CD4-positive, alpha-beta T cell (primary cell): ENCODE data around the gene C10orf71. TPM values are rescaled to one million over a fixed set of nuclear protein-coding genes. Genes with fewer than 3 reads are reported as not detected.

ENCODE experiments used
- ATAC-seq: fragments of 200-7000 bp; cut with Tn5 transposase; one replicate; pipeline ENCODE4 v1.10.0; 2022; ENCODE audit warnings: mild to moderate bottlenecking; ENCODE audit not compliant: poor library complexity
- CTCF ChIA-PET: fragments of 350-600 bp; sonication (Branson Sonifier 250); formaldehyde crosslinking; loops from one replicate; lab custom pipeline; 2021; ENCODE audit warnings: antibody characterized with exemption, inconsistent platforms; lab: Charles Lee
- POLR2A ChIA-PET: fragments of 350-600 bp; sonication (Branson Sonifier 250); formaldehyde crosslinking; loops from one replicate; lab custom pipeline; 2021; ENCODE audit warnings: antibody characterized with exemption, inconsistent platforms; lab: Charles Lee
- DNase-seq, 14 experiments: peaks; one replicate each; pipeline ENCODE4 v3.0.0-alpha.2; 2013 to 2020; ENCODE audit warnings: mixed read lengths in 2 of 14
- H3K27ac ChIP-seq, 2 donors: one replicate each; pipeline versions ENCODE4 v1.5.1 to v1.7.0; 2013; ENCODE audit warnings: low read length in 2 of 2, low read depth in 1 of 2, mild to moderate bottlenecking in 1 of 2
- H3K27me3 ChIP-seq, 2 experiments: 1 replicate in 1 of 2; 2 replicates in 1 of 2; pipeline versions ENCODE4 v1.6.1 to v1.7.0; 2013; ENCODE audit warnings: low read length in 2 of 2, control low read depth in 1 of 2, mild to moderate bottlenecking in 1 of 2, moderate library complexity in 1 of 2; ENCODE audit not compliant: insufficient read depth in 2 of 2, control insufficient read depth in 1 of 2
- H3K36me3 ChIP-seq: one replicate; pipeline ENCODE4 v1.6.1; 2013; ENCODE audit warnings: low read length, control low read depth; ENCODE audit not compliant: insufficient read depth
- H3K4me1 ChIP-seq: one replicate; pipeline ENCODE4 v1.6.1; 2013; ENCODE audit warnings: low read length, control low read depth; ENCODE audit not compliant: insufficient read depth
- H3K4me3 ChIP-seq: one replicate; pipeline ENCODE4 v1.5.1; 2013; ENCODE audit warnings: mild to moderate bottlenecking, low read length, moderate library complexity
- H3K9me3 ChIP-seq, 2 experiments: 1 replicate in 1 of 2; 2 replicates in 1 of 2; pipeline versions ENCODE4 v1.6.1 to v1.7.0; 2013; ENCODE audit warnings: low read length in 2 of 2, mild to moderate bottlenecking in 2 of 2, control low read depth in 1 of 2, moderate library complexity in 1 of 2; ENCODE audit not compliant: control insufficient read depth in 1 of 2, insufficient read depth in 1 of 2
- H3K27ac Mint-ChIP-seq: one replicate; pipeline ENCODE4 v1.8.0; 2020; ENCODE audit warnings: mixed read lengths
- H3K27me3 Mint-ChIP-seq: one replicate; pipeline ENCODE4 v1.8.0; 2021; ENCODE audit warnings: mixed read lengths
- H3K36me3 Mint-ChIP-seq: one replicate; pipeline ENCODE4 v1.8.0; 2021; ENCODE audit warnings: low read depth, mixed read lengths
- H3K4me1 Mint-ChIP-seq: one replicate; pipeline ENCODE4 v1.8.0; 2021; ENCODE audit warnings: low read depth, mixed read lengths
- H3K4me3 Mint-ChIP-seq: one replicate; pipeline ENCODE4 v1.8.0; 2020; ENCODE audit warnings: mild to moderate bottlenecking, mixed read lengths
- H3K9me3 Mint-ChIP-seq: one replicate; pipeline ENCODE4 v1.8.0; 2020; ENCODE audit warnings: mixed read lengths
- intact Hi-C, 2 experiments: fragments of 100-400 bp; cut with DNase I in 1 of 2; cut with micrococcal nuclease in 1 of 2; formaldehyde crosslinking; loops; one replicate each; pipeline versions ENCODE4 v1.15.1 to v1.9.0; 2023 to 2025; cut with DNase I, micrococcal nuclease
- total RNA-seq, 174 experiments: library from RNA in 2 of 174; stranded (reverse) in 2 of 174; gene quantifications; one replicate each; pipeline ENCODE4 v1.2.3 and lab custom pipeline; 2021 to 2026
- TF ChIP-seq, protein P1 (sequence below): fragments of 200-600 bp; IDR thresholded peaks from one replicate; pipeline ENCODE4 v1.8.0; 2022; ENCODE audit warnings: antibody characterized with exemption, mild to moderate bottlenecking

The C10orf71 gene
- total RNA-seq, 2 experiments from 2014 or later: not detected

DNA sequence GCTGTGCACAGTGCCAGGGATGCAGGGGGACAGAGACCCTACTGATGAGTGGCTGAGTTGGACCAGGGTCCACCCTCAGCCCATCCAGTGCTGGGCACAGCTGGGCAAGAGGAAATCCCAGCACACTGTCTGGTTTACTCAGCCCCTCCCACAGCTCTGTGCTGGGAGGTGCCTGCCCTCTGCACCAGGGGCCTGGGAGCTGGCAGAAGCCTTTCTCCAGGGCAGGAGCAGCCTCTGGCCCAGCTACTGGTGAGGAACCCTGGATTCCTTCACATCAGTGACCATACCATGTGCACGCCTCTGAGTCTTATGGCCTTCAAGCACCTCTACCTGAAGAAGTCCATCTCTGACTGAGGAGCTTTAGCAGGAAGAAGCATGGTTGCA is 25.9 kb upstream of the C10orf71 start:
- Mint-ChIP-seq H3K4me1 (no peaks in the 10 kb centered on the region), H3K9me3 (no peaks in the 10 kb centered on the region), H3K36me3 (no peaks in the 10 kb centered on the region), H3K27me3 (peaks cover 10% of the 10 kb centered on the region), H3K4me3 (no peak overlapping the region), H3K27ac (no peak overlapping the region)
- POLR2A ChIA-PET: no interaction called here
- H3K4me1 ChIP-seq: no peaks in the 10 kb centered on the region
- CTCF ChIA-PET: no interaction called here
- intact Hi-C loops: no loop called here
- H3K36me3 ChIP-seq: no peaks in the 10 kb centered on the region
- ATAC-seq (no peak), DNase-seq (no peak)
- TF ChIP-seq, protein P1, sequence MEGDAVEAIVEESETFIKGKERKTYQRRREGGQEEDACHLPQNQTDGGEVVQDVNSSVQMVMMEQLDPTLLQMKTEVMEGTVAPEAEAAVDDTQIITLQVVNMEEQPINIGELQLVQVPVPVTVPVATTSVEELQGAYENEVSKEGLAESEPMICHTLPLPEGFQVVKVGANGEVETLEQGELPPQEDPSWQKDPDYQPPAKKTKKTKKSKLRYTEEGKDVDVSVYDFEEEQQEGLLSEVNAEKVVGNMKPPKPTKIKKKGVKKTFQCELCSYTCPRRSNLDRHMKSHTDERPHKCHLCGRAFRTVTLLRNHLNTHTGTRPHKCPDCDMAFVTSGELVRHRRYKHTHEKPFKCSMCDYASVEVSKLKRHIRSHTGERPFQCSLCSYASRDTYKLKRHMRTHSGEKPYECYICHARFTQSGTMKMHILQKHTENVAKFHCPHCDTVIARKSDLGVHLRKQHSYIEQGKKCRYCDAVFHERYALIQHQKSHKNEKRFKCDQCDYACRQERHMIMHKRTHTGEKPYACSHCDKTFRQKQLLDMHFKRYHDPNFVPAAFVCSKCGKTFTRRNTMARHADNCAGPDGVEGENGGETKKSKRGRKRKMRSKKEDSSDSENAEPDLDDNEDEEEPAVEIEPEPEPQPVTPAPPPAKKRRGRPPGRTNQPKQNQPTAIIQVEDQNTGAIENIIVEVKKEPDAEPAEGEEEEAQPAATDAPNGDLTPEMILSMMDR: no peak
- H3K9me3 ChIP-seq: no peaks in the 10 kb centered on the region
- H3K27ac ChIP-seq: no peak overlapping the region
- peaks cover 0 to 2% of the 10 kb centered on the region in 2 experiments for H3K27me3 ChIP-seq
- H3K4me3 ChIP-seq: no peak overlapping the region

DNA sequence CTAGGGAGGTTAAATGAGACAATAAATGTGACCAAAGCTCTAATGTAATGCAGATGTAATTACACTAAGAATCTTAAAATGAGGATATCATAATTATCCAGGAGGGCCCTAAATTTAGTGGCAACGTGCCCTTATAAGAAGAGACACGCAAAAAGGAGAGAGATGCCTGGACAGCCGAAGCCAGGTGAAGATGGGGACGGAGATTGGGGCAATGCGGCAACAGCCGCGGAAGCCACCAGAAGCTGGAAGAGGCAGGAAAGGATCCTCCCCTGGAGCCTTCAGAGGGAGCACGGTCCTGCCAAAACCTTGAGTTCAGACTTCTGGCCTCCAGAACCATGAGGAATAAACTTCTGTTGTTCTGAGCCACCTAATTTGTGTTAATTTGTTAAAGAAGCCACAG is 25.3 kb upstream of the C10orf71 start:
- no peak overlapping the region for H3K27ac Mint-ChIP-seq
- Histone ChIP-seq H3K4me3 (no peak overlapping the region), H3K27me3 (peaks cover 0 to 4% of the 10 kb centered on the region in 2 experiments), H3K27ac (no peak overlapping the region), H3K4me1 (no peaks in the 10 kb centered on the region), H3K36me3 (no peaks in the 10 kb centered on the region), H3K9me3 (no peaks in the 10 kb centered on the region)
- no peaks in the 10 kb centered on the region for H3K9me3 Mint-ChIP-seq
- no peaks in the 10 kb centered on the region for H3K36me3 Mint-ChIP-seq
- POLR2A ChIA-PET: no interaction called here
- intact Hi-C loops: no loop called here
- CTCF ChIA-PET: no interaction called here
- H3K4me1 Mint-ChIP-seq: no peaks in the 10 kb centered on the region
- H3K4me3 Mint-ChIP-seq: no peak overlapping the region
- DNase-seq (no peak), ATAC-seq (no peak)
- peaks cover 10% of the 10 kb centered on the region for H3K27me3 Mint-ChIP-seq
- TF ChIP-seq, protein P1: no peak

DNA sequence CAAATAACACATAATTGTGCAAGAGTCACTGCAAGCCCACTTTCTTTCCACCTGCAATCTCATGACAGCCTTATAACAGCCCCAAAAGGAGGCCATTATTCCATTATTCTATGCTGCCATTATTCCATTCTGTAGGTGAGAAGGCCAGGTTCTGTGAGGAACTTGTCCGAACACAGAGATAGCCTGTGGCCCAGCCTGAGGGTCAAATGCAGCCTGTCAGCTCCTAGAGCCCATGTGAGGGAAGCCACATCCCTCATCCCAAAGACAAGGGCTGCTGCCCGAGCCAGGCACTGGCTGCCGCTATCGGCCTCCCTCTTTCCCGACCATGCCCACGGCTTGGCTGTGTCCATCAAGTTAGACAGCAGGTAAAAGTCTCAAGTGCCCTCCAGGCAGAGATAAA is 24.1 kb upstream of the C10orf71 start:
- Histone ChIP-seq H3K4me1 (no peaks in the 10 kb centered on the region), H3K4me3 (no peak overlapping the region), H3K27ac (no peak overlapping the region), H3K9me3 (no peaks in the 10 kb centered on the region), H3K27me3 (peaks cover 0 to 4% of the 10 kb centered on the region in 2 experiments), H3K36me3 (no peaks in the 10 kb centered on the region)
- DNase-seq (no peak), ATAC-seq (no peak)
- H3K36me3 Mint-ChIP-seq: no peaks in the 10 kb centered on the region
- TF ChIP-seq, protein P1: no peak
- no peaks in the 10 kb centered on the region for H3K4me1 Mint-ChIP-seq
- intact Hi-C loops: no loop called here
- no peak overlapping the region for H3K4me3 Mint-ChIP-seq
- H3K27me3 Mint-ChIP-seq: peaks cover 9% of the 10 kb centered on the region
- ChIA-PET POLR2A (interaction anchor here (0.9 kb wide), 1 partner anchor 234 kb away, joined by 3 read pairs; no protein-coding TSS in a partner anchor), CTCF (no interaction called here)
- no peak overlapping the region for H3K27ac Mint-ChIP-seq
- no peaks in the 10 kb centered on the region for H3K9me3 Mint-ChIP-seq
